Cardiac septum (tissue), 1 donor: ENCODE results near the gene ZNF486. TPM values are rescaled to one million over a fixed set of nuclear protein-coding genes. Genes with fewer than 3 reads are reported as not detected.
"Not testable (repeated sequence)": the region's sequence is repeated elsewhere in the genome, so short reads cannot be mapped to it uniquely, and the experiment has no call there.

Experiments
- DNase-seq: peaks from one replicate; pipeline ENCODE4 v3.0.0-alpha.2; 2020; ENCODE audit warnings: low spot score
- intact Hi-C: fragments of 100-400 bp; cut with DNase I; formaldehyde crosslinking; loops from one replicate; pipeline ENCODE4 v1.14.0; 2022
- total RNA-seq: library from RNA; stranded (reverse); fragmentation: NEBNext Ultra II Directional; extraction: Animal tissue kit (Norgen Biotek cat#: 25700); gene quantifications from one replicate; pipeline ENCODE4 v1.2.1, GENCODE V29; 2021
- donor health status: DM: no; HTN: no; CAD: no.

Gene ZNF486
- total RNA-seq, 1 donor from 2014 or later: 1.2 TPM

DNA sequence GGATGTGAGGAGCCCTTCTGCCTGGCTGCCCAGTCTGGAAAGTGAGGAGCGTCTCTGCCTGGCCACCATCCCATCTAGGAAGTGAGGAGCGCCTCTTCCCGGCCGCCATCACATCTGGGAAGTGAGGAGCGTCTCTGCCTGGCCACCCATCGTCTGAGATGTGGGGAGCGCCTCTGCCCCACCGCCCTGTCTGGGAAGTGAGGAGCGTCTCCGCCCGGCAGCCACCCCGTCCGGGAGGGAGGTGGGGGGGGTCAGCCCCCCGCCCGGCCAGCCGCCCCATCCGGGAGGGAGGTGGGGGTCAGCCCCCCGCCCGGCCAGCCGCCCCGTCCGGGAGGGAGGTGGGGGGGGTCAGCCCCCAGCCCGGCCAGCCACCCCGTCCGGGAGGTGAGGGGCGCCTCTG lies 47.4 kb downstream of the ZNF486 start:
- DNase-seq, intact Hi-C loops: not testable (repeated sequence)

DNA sequence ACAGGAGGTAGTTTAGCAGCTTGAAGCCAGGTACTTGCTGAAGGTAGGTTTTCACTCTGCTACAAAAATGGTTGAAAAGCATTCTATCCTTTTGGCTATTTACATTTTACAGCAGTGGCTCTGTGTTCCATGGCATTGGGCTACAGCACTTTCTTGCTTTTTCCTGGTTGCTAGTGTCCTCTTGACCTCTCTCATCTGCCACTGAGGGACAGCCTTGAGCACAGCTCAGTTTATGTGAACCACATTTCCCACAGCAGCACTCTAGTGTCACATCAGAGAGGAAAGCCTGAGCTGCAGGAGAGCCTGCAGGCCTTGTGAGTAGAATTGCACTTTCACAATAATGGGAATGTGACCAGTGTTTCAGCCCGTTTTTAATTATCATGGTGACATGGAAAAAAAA lies 54.6 kb downstream of the ZNF486 start:
- DNase-seq, intact Hi-C loops: not testable (repeated sequence)

DNA sequence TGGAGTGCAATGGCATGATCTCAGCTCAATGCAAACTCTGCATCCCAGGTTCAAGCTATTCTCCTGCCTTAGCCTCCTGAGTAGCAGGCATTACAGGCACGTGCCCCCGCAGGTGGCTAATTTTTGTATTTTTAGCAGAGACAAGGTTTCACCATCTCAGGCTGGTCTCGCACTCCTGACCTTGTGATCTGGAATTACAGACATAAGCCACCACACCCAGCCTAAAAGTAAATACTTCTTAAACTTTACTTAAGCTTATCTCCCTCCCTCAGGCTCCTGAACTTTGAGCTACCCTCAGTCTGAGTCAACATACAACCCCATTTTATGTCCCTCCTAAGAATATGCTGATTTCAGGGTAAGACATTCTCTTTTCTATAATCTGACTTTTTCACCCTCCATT lies 66.1 kb downstream of the ZNF486 start:
- intact Hi-C loops: no loop called here
- DNase-seq: no peak

DNA sequence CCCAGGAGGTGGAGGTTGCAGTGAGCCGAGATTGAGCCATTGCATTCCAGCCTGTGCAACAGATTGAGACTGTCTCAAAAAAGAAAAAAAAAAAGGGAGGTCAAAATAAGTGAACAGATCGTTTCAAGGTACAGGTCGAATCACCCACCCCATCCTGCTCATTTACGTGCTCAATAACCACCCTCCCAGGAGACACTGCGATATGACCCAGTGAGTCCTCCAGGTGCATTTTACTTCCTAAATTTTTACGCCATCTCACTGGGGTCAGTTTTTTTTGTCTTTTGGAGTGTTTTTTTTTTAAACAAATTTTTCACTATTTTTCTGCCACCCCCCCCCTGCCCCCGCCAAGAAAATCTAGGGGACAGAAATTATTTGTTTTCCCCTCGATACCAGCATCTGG lies 68.1 kb downstream of the ZNF486 start:
- DNase-seq: no peak
- intact Hi-C loops: no loop called here

DNA sequence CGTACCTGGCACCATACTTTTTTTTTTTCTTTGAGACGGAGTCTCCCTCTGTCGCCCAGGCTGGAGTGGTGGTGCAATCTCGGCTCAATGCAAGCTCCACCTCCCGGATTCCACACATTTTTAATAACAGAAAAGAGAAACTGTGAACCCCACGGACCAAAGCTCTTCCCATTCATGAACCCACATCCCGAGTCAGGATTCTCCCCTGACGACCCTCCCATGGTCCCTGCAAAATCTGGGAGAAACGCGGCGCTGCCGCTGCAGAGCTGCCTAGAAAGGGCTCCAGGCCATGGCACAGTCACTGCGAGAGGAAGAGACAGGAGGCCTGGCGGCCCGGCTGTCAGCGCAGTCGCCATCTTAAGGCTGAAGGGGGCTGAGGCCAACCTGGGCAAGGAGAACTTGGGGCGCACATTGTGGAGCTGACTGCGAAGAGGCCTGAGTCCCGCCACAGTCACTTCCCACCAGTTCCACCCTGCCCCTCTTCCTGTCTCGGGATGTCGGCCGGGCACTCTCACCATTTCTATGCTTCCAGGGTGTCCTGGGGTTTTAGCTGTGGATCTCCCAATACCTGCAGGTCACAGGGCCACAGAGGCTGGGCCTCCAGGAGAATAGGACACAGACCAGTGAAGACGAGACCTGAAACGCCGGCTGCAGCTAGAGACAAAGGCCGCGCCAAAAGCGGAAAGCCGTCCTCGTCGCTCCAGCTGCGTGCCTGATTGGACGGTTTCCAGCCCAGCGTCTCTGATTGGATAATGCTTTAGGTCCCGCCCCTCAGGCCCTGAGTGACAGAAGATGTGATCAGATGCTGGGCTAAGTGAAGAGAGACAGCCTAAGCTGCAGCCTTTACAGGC lies 71.0 kb downstream of the ZNF486 start:
- DNase-seq: peak; percentile 89
- intact Hi-C loops: no loop called here

DNA sequence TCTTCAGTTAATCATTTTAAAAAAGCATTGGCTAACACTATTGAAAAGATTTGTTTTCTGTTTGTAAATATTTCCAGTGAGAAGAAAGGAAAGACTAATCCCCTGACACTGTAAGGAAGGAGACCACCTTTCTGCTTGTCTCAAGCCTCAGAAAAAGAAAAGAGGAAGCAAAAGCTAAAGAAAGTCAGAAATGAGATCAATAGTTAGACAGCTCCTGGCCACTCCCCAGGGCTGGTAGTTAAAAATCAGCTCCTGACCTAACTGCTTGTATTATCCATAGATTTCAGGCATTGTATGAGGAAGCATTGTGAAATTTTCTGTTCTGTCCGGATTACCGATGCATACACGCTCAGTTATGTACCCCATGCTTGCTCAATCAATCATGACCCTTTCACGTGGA lies 76.6 kb downstream of the ZNF486 start:
- intact Hi-C loops: no loop called here
- no peak for DNase-seq

DNA sequence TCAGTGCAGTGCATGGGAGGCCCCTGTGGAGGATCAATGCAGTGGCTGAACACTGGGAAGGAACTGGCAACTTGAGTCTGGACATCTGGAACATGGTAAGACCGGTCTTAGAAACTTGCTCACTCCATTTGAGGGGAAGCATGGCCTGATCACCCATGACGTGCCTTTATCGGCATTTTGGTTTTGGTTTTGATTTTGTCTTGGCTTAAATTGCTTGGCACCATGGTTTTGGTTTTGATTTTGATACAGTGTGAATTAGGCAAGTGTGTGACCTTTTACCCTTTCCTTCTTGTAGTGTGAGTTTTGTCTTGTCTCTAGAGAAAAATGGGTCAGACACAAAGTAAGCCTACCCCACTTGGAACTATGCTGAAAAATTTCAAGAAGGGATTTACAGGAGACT lies 77.3 kb downstream of the ZNF486 start:
- intact Hi-C loops: no loop called here
- no peak for DNase-seq

DNA sequence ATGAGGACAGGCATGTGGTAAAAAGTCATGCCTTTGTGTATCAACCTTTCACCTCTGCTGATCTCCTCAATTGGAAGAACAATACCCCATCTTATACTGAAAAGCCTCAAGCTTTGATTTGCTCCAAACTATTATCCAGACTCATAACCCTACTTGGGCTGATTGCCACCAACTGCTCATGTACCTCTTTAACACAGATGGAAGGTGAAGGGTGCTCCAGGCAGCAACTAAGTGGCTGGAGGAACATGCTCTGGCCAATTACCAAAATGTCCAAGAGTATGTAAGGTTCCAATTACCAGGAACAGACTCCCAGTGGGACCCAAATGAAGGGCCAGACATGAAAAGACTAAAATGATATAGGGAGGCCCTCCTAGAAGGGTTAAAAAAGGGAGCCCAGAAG lies 78.3 kb downstream of the ZNF486 start:
- no peak for DNase-seq
- intact Hi-C loops: no loop called here

DNA sequence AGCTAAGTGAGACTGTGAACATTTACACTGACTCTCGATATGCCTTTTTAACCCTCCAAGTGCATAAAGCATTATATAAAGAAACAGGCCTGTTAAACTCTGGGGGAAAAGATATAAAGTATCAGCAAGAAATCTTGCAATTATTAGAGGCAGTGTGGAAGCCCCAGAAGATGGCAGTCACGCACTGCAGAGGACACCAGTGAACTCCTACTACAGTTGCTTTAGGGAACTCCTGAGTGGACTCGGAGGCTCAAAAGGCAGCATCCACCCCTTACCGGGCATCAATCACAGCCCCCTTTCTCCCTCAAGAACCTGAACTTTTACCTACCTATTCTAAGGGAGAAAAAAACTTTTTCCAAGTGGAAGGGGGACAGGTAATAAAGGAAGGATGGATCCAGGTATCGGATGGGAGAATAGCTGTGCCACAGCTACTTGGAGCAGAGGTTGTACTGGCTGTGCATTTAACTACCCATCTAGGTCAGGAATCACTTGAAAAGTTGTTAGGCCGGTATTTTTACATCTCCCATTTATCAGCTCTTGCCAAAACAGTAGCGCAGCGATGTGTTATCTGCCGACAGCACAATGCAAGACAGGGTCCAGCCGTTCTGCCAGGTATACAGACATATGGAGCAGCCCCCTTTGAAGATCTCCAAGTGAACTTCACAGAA lies 80.1 kb downstream of the ZNF486 start:
- DNase-seq: no peak
- intact Hi-C loops: no loop called here

DNA sequence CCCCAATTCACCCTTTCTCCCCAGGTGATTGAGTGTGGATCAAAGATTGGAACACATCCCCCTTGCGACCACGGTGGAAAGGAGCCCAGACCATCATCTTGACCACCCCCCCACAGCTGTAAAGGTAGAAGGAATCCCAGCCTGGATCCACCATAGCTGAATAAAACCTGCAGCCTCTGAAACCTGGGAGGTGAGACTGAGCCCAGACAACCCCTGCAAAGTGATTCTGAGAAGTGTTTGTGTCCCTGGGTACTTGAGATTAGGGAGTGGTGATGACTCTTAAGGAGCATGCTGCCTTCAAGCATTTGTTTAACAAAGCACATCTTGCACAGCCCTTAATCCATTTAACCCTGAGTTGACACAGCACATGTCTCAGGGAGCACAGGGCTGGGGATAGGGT lies 81.2 kb downstream of the ZNF486 start:
- intact Hi-C loops, DNase-seq: not testable (repeated sequence)

Other genes with a start within 250 kb of the ZNF486 start
- 2.9 TPM for gene ZNF682, start 127.7 kb upstream of the ZNF486 start, total RNA-seq
- 0.94 TPM for gene ZNF90, start 89.2 kb upstream of the ZNF486 start, total RNA-seq